OCI-LY1 (cell line): Measurements from ENCODE around the gene KBTBD8.

Source experiments
- EZH2 ChIP-seq: fragments of 200-600 bp; sonication (generic), shearing (Covaris generic); IDR thresholded peaks from 2 replicates; pipeline ENCODE4 v1.8.0; 2017; ENCODE audit warnings: borderline replicate concordance, mixed run types, mild to moderate bottlenecking, antibody characterized with exemption, low read length, moderate library complexity, mixed read lengths
- TF ChIP-seq, protein P1 (sequence below): fragments of 200-600 bp; sonication (generic), shearing (Covaris generic); IDR thresholded peaks from 2 replicates; pipeline ENCODE4 v1.5.1; 2017; ENCODE audit warnings: mild to moderate bottlenecking, antibody characterized with exemption, low read length, moderate library complexity, mixed read lengths

DNA sequence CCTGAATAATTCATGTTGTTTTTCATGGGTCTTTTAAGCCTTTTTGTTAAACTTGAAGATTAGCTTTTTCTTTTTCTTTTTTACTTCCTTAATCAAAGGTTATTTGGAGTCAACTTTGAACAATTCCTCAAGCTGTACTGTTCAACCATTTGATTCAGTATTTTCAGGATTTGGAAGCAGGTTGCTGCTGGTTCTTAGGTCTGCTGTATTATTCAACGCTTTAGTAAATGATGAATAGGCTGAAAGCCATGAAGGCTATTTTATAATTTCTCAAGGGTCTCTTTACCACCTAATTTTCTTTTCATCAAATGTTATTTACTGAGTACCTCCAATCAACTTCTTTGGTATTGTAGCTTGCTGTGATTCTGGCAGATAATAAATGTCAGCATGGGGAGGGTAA is 45.8 kb upstream of the KBTBD8 start:
- TF ChIP-seq, protein P1, sequence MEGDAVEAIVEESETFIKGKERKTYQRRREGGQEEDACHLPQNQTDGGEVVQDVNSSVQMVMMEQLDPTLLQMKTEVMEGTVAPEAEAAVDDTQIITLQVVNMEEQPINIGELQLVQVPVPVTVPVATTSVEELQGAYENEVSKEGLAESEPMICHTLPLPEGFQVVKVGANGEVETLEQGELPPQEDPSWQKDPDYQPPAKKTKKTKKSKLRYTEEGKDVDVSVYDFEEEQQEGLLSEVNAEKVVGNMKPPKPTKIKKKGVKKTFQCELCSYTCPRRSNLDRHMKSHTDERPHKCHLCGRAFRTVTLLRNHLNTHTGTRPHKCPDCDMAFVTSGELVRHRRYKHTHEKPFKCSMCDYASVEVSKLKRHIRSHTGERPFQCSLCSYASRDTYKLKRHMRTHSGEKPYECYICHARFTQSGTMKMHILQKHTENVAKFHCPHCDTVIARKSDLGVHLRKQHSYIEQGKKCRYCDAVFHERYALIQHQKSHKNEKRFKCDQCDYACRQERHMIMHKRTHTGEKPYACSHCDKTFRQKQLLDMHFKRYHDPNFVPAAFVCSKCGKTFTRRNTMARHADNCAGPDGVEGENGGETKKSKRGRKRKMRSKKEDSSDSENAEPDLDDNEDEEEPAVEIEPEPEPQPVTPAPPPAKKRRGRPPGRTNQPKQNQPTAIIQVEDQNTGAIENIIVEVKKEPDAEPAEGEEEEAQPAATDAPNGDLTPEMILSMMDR, result no peak
- no peak for TF ChIP-seq EZH2
